Stomach (tissue), 9 donors: ENCODE measurements around the gene GNA15. TPM values are rescaled to one million over a fixed set of nuclear protein-coding genes. Genes with fewer than 3 reads are reported as not detected.
"Not testable (repeated sequence)": the region's sequence is repeated elsewhere in the genome, so short reads cannot be mapped to it uniquely, and the experiment has no call there.

Experiments used
- DNase-seq, 2 donors: peaks; one replicate each; pipeline versions ENCODE4 v3.0.0 to v3.0.0-alpha.2; 2013 to 2019
- H3K27ac ChIP-seq, 5 donors: fragments of 200-600 bp in 4 of 5; sonication (generic) in 4 of 5; one replicate each; pipeline ENCODE4 v1.5.1; 2013 to 2019; ENCODE audit warnings: mild to moderate bottlenecking in 1 of 5, moderate library complexity in 1 of 5
- H3K27me3 ChIP-seq, 3 donors: fragments of 200-600 bp; sonication (generic); one replicate each; pipeline ENCODE4 v1.5.1; 2017 to 2019; ENCODE audit warnings: mixed run types in 1 of 3
- H3K36me3 ChIP-seq, 4 donors: fragments of 200-600 bp; sonication (generic); 1 replicate in 3 of 4; 2 replicates in 1 of 4; pipeline ENCODE4 v1.5.1; 2016 to 2019
- H3K4me1 ChIP-seq, 4 donors: fragments of 200-600 bp; sonication (generic); one replicate each; pipeline ENCODE4 v1.5.1; 2016 to 2019
- H3K4me3 ChIP-seq, 4 donors: fragments of 200-600 bp; sonication (generic) in 3 of 4; one replicate each; pipeline ENCODE4 v1.5.1; 2016 to 2019; ENCODE audit warnings: mild to moderate bottlenecking in 1 of 4
- H3K9me3 ChIP-seq, 4 donors: fragments of 200-600 bp; sonication (generic); one replicate each; pipeline ENCODE4 v1.5.1; 2016 to 2019
- CTCF ChIP-seq, 7 experiments: fragments of 450-650 bp in 4 of 7; fragments of 200-600 bp in 3 of 7; sonication (generic) in 3 of 7; IDR thresholded peaks; one replicate each; pipeline ENCODE4 v1.5.1; 2016 to 2019; ENCODE audit warnings: antibody characterized with exemption in 7 of 7, control low read depth in 2 of 7, mild to moderate bottlenecking in 1 of 7
- EP300 ChIP-seq: sonication (generic); formaldehyde crosslinking; IDR thresholded peaks from one replicate; pipeline ENCODE4 v1.6.1; 2017; ENCODE audit warnings: antibody characterized with exemption
- POLR2A ChIP-seq, 4 donors: fragments of 450-650 bp; IDR thresholded peaks; one replicate each; pipeline ENCODE4 v1.6.1; 2016; ENCODE audit warnings: antibody characterized with exemption in 4 of 4, control low read depth in 2 of 4, mild to moderate bottlenecking in 1 of 4, moderate library complexity in 1 of 4
- POLR2AphosphoS5 ChIP-seq, 3 donors: sonication (generic); formaldehyde crosslinking; IDR thresholded peaks; one replicate each; pipeline ENCODE4 v1.6.1; 2016; ENCODE audit warnings: antibody characterized with exemption in 3 of 3
- WGBS, 5 donors: extraction: QIAGEN DNeasy Blood & Tissue Kit in 3 of 5; methylation state at CpG; one replicate each; pipeline versions ENCODE4 v1.1.5 to v1.1.7; 2013 to 2018; 5-methylcytosine and 5-hydroxymethylcytosine counted together
- intact Hi-C: fragments of 100-400 bp; cut with DNase I; formaldehyde crosslinking; loops from one replicate; pipeline ENCODE4 v1.15.1; 2023; ENCODE audit warnings: low total_unique reads
- polyA plus RNA-seq, 3 donors: library from polyadenylated mRNA; stranded (reverse); fragments of 200-250 nt; gene quantifications; one replicate each; pipeline ENCODE4 v1.2.3, GENCODE V29; 2013
- total RNA-seq, 5 donors: library from RNA; depleted of rRNA; stranded (reverse); fragments of >200 nt; gene quantifications; one replicate each; pipeline versions ENCODE4 v1.1.0 to v1.2.3, GENCODE V29; 2014 to 2016
- donor health status: healthy with polysubstance abuse.
- donor health status: Bipolar disorder and iron deficiency.
- donor health status: healthy.

Gene GNA15
- total and polyA plus RNA-seq, 8 donors, result 0.45 to 15.1 (median 4.8) TPM; not detected in 2

- 3 to 11% (median 9%) methylated on average over 24 to 27 of the region's 27 CpGs for WGBS, 5 donors
- no peak for TF ChIP-seq EP300
- TF ChIP-seq POLR2A (IDR thresholded peaks at IDR 0.05), result no peak
- TF ChIP-seq POLR2AphosphoS5 (IDR thresholded peaks at IDR 0.05), result peak in 1 of 3 donors; percentile 22
- peak in 5 of 7 experiments; percentile 69 to 93 (median 86) for TF ChIP-seq CTCF (IDR thresholded peaks at IDR 0.05)
- H3K4me1 ChIP-seq, result peaks cover 0 to 12% (median 9%) of the 10 kb centered on the region in 4 donors
Measured at GRCh38 chr19:3163230-3163886, 27.5 kb downstream of the GNA15 start.

GRCh38 chr19:3163943-3164342, 28.1 kb downstream of the GNA15 start:
- DNase-seq, result no peak
- no peak overlapping the region for H3K4me3 ChIP-seq
- 36 to 68% (median 60%) methylated on average over 7 of the region's 7 CpGs for WGBS, 5 donors

More at GRCh38 chr19:3163230-3163886, 27.5 kb downstream of the GNA15 start:
- Histone ChIP-seq H3K4me3 (no peak overlapping the region), H3K36me3 (peaks cover 0 to 9% (median 4%) of the 10 kb centered on the region in 4 donors), H3K27ac (peak overlapping the region in 1 of 5 donors; percentile 4), H3K9me3 (no peaks in the 10 kb centered on the region), H3K27me3 (no peaks in the 10 kb centered on the region)
- intact Hi-C loops, result no loop called here
- peak; percentile 67 to 86 for DNase-seq

GRCh38 chr19:3167533-3168272, 31.9 kb downstream of the GNA15 start:
- no peak for DNase-seq
- 66 to 78% (median 74%) methylated on average over 13 of the region's 13 CpGs for WGBS, 5 donors
- TF ChIP-seq POLR2AphosphoS5 (IDR thresholded peaks at IDR 0.05), result no peak
- no peak for TF ChIP-seq CTCF (IDR thresholded peaks at IDR 0.05)
- no peak for TF ChIP-seq POLR2A (IDR thresholded peaks at IDR 0.05)
- no peak for TF ChIP-seq EP300
- Histone ChIP-seq H3K4me1 (peaks cover 0 to 19% (median 12%) of the 10 kb centered on the region in 4 donors), H3K27ac (no peak overlapping the region), H3K9me3 (no peaks in the 10 kb centered on the region), H3K36me3 (no peaks in the 10 kb centered on the region), H3K4me3 (no peak overlapping the region), H3K27me3 (peaks cover 0 to 10% (median 0%) of the 10 kb centered on the region in 3 donors)
- intact Hi-C loops, result no loop called here

More at GRCh38 chr19:3163943-3164342, 28.1 kb downstream of the GNA15 start:
- H3K27ac ChIP-seq, result peak overlapping the region in 1 of 5 donors; percentile 72
- peaks cover 0 to 12% (median 9%) of the 10 kb centered on the region in 4 donors for H3K4me1 ChIP-seq
- TF ChIP-seq CTCF (IDR thresholded peaks at IDR 0.05), result no peak
- no peak for TF ChIP-seq POLR2A (IDR thresholded peaks at IDR 0.05)
- TF ChIP-seq EP300, result no peak
- TF ChIP-seq POLR2AphosphoS5 (IDR thresholded peaks at IDR 0.05), result no peak
- intact Hi-C loops, result no loop called here
- H3K36me3 ChIP-seq, result peaks cover 0 to 9% (median 3%) of the 10 kb centered on the region in 4 donors
- no peaks in the 10 kb centered on the region for H3K9me3 ChIP-seq
- no peaks in the 10 kb centered on the region for H3K27me3 ChIP-seq

GRCh38 chr19:3171894-3172672, 36.2 kb downstream of the GNA15 start:
- peaks cover 0 to 10% (median 0%) of the 10 kb centered on the region in 3 donors for H3K27me3 ChIP-seq
- DNase-seq, result no peak
- TF ChIP-seq POLR2AphosphoS5 (IDR thresholded peaks at IDR 0.05) (peak in 1 of 3 donors; percentile 32), POLR2A (IDR thresholded peaks at IDR 0.05) (no peak)
- no peak overlapping the region for H3K4me3 ChIP-seq
- no peaks in the 10 kb centered on the region for H3K9me3 ChIP-seq
- peaks cover 9 to 19% (median 17%) of the 10 kb centered on the region in 4 donors for H3K4me1 ChIP-seq
- intact Hi-C loops, result loop anchor here (5.0 kb wide), 1 partner anchor 215 kb away; no protein-coding TSS in a partner anchor
- no peaks in the 10 kb centered on the region for H3K36me3 ChIP-seq
- peak overlapping the region in 2 of 5 donors; percentile 51 to 56 for H3K27ac ChIP-seq
- WGBS, 5 donors, result 56 to 84% (median 66%) methylated on average over 8 to 15 of the region's 15 CpGs

- Histone ChIP-seq H3K4me1 (peaks cover 13 to 24% (median 20%) of the 10 kb centered on the region in 4 donors), H3K27ac (peak overlapping the region in 2 of 5 donors; percentile 51 to 56), H3K27me3 (peaks cover 0 to 10% (median 0%) of the 10 kb centered on the region in 3 donors)
- intact Hi-C loops, result loop anchor here (5.0 kb wide), 1 partner anchor 215 kb away; no protein-coding TSS in a partner anchor
- not testable (repeated sequence) for H3K9me3 ChIP-seq, H3K4me3 ChIP-seq, H3K36me3 ChIP-seq, DNase-seq
- WGBS, 5 donors, result 78 to 83% (median 81%) methylated on average over 6 of the region's 6 CpGs; no CpG with 5 or more reads in 1 of the 5 donors
Measured at GRCh38 chr19:3172673-3173000, 36.8 kb downstream of the GNA15 start.
